ENCODE measurements around the gene MCTP1. TPM values are rescaled to one million over a fixed set of nuclear protein-coding genes. Genes with fewer than 3 reads are reported as not detected.

The MCTP1 gene
- total and polyA plus RNA-seq, 2 of the 8 experiments (the other 6 are each of a cell fraction or from before 2014, with no cell fraction given): 0.56 to 3.4 TPM

DNA sequence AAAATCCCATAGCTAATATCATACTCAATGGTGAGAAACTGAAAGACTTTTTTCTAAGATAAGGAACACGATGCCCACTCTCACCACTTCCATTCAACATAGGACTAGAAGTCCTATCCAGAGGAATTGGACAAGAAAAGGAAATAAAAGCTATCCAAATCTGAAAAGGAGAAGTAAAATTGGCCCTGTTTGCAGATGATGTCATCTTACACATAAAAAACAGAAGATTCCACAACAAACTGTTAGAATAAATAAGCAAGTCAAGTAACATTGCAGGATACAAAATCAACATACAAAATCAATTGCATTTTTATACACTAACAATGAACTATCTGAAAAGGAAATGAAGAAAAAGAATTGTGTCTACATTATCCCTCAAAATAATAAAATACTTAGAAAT, 308.0 kb downstream of the MCTP1 start:
- no peak for TF ChIP-seq JUN (IDR thresholded peaks at IDR 0.05; ENCODE audit: low read depth, low read length)
- TF ChIP-seq CTBP2 (IDR thresholded peaks at IDR 0.05; ENCODE audit: borderline replicate concordance, insufficient read depth, insufficient read length, low read length): no peak
- no peak for TF ChIP-seq SP1 (IDR thresholded peaks at IDR 0.05; ENCODE audit: low read depth, low read length)
- TF ChIP-seq, protein P1, sequence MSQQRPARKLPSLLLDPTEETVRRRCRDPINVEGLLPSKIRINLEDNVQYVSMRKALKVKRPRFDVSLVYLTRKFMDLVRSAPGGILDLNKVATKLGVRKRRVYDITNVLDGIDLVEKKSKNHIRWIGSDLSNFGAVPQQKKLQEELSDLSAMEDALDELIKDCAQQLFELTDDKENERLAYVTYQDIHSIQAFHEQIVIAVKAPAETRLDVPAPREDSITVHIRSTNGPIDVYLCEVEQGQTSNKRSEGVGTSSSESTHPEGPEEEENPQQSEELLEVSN (IDR thresholded peaks at IDR 0.05): no peak
- TF ChIP-seq, protein P2, sequence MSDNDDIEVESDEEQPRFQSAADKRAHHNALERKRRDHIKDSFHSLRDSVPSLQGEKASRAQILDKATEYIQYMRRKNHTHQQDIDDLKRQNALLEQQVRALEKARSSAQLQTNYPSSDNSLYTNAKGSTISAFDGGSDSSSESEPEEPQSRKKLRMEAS (IDR thresholded peaks at IDR 0.05): no peak
- TF ChIP-seq RAD21 (IDR thresholded peaks at IDR 0.05 in 1 of 2, conservative IDR thresholded peaks at IDR 0.05 in 1 of 2; ENCODE audit: low read depth in 2 of 2, low read length in 2 of 2): no peak
- no peak for TF ChIP-seq MAFK (IDR thresholded peaks at IDR 0.05; ENCODE audit: low read depth, low read length)
- TF ChIP-seq, protein P3, sequence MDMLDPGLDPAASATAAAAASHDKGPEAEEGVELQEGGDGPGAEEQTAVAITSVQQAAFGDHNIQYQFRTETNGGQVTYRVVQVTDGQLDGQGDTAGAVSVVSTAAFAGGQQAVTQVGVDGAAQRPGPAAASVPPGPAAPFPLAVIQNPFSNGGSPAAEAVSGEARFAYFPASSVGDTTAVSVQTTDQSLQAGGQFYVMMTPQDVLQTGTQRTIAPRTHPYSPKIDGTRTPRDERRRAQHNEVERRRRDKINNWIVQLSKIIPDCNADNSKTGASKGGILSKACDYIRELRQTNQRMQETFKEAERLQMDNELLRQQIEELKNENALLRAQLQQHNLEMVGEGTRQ (IDR thresholded peaks at IDR 0.05; ENCODE audit: low read length): no peak
- no peak for TF ChIP-seq NRF1 (IDR thresholded peaks at IDR 0.05; ENCODE audit: low read depth, low read length)
- TF ChIP-seq SIRT6 (IDR thresholded peaks at IDR 0.05; ENCODE audit: low read length): no peak
- no peak overlapping the region for H2AFZ ChIP-seq (ENCODE audit: low read length)
- H4K20me1 ChIP-seq (replicated peaks in 1 of 2; ENCODE audit: control insufficient read depth in 1 of 2, insufficient read depth in 2 of 2, low read length in 2 of 2): no peaks in the 10 kb centered on the region

More for the DNA sequence above, 308.0 kb downstream of the MCTP1 start:
- no peak overlapping the region for H2BK5ac ChIP-seq (ENCODE audit: low read depth, low read length)
- H3K4ac ChIP-seq (replicated peaks; ENCODE audit: insufficient read length, low read depth, low read length): no peak overlapping the region
- H4K8ac ChIP-seq (ENCODE audit: extremely low read depth, insufficient read depth, low read length): no peak overlapping the region
- WGBS, 2 experiments (ENCODE audit: extremely low coverage in 1 of 2, insufficient coverage in 1 of 2, insufficient read length in 1 of 2, insufficient replicate concordance in 2 of 2, low coverage in 1 of 2, low lambda C conversion rate in 2 of 2, missing lambda C conversion rate in 1 of 2): 100% methylated on average over 1 of the region's 1 CpG; no CpG with 5 or more reads in 1 of the 2 experiments
- no peak overlapping the region for H3K4me3 ChIP-seq (ENCODE audit: extremely low read depth in 1 of 4, insufficient read depth in 2 of 4, low read depth in 3 of 4, low read length in 4 of 4)
- no peaks in the 10 kb centered on the region for H3K36me3 ChIP-seq (ENCODE audit: control insufficient read depth in 2 of 4, insufficient read depth in 4 of 4, low read length in 3 of 4)
- H2BK15ac ChIP-seq (ENCODE audit: low read length): no peak overlapping the region
- H3K23ac ChIP-seq (ENCODE audit: insufficient read length): no peak overlapping the region
- H3K79me2 ChIP-seq (ENCODE audit: control insufficient read depth in 1 of 2, insufficient read depth in 2 of 2, low read length in 2 of 2): no peaks in the 10 kb centered on the region
- H3K18ac ChIP-seq (ENCODE audit: extremely low read depth, low read length): no peak overlapping the region
- no peak for DNase-seq (ENCODE audit: low read depth in 1 of 2, low spot score in 2 of 2)
- H4K5ac ChIP-seq (ENCODE audit: insufficient read length, low read depth, low read length): no peak overlapping the region
- no peak overlapping the region for H2AK5ac ChIP-seq (ENCODE audit: low read depth, low read length)
- FAIRE-seq: no peak
- H3K9ac ChIP-seq (replicated peaks in 1 of 4; ENCODE audit: extremely low read depth in 1 of 4, low read depth in 3 of 4, low read length in 3 of 4): no peak overlapping the region
- no peak overlapping the region for H4K91ac ChIP-seq (replicated peaks; ENCODE audit: insufficient read length, low read length)
- H3K9me3 ChIP-seq (ENCODE audit: insufficient read depth in 2 of 2, low read depth in 1 of 2, low read length in 1 of 2): peaks cover 0 to 2% of the 10 kb centered on the region in 2 experiments; a peak in 3 of 4 replicates
- no peaks in the 10 kb centered on the region for H3K79me1 ChIP-seq (ENCODE audit: low read depth, low read length)
- no peaks in the 10 kb centered on the region for H3K4me1 ChIP-seq (replicated peaks in 1 of 4; ENCODE audit: control insufficient read depth in 3 of 4, insufficient read depth in 4 of 4, low read length in 3 of 4)
- CTCF ChIA-PET (ENCODE audit: partially characterized antibody): interaction anchor here (1.3 to 4.5 kb wide), 2 partner anchors 9 to 87 kb away, joined by 3 to 21 read pairs; no protein-coding TSS in a partner anchor
- no peak overlapping the region for H3K4me2 ChIP-seq (ENCODE audit: insufficient read depth in 1 of 2, low read depth in 2 of 2, low read length in 2 of 2)
- POLR2A ChIA-PET (ENCODE audit: partially characterized antibody): no interaction called here
- no peak overlapping the region for H3K14ac ChIP-seq (ENCODE audit: insufficient read length)
- no peak overlapping the region for H2BK20ac ChIP-seq (ENCODE audit: low read length)
- H3K27me3 ChIP-seq (replicated peaks in 1 of 4; ENCODE audit: control insufficient read depth in 3 of 4, extremely low read depth in 1 of 4, insufficient read depth in 3 of 4, low read length in 3 of 4): no peaks in the 10 kb centered on the region
- no peak overlapping the region for H2BK12ac ChIP-seq (ENCODE audit: low read depth, low read length)
- H3K56ac ChIP-seq (replicated peaks; ENCODE audit: insufficient read length, low read depth, low read length): no peak overlapping the region
- no peak overlapping the region for H2BK120ac ChIP-seq (replicated peaks; ENCODE audit: low read depth, low read length)
- H3K27ac ChIP-seq (ENCODE audit: low read depth, low read length): no peak overlapping the region
- no peaks in the 10 kb centered on the region for H3K23me2 ChIP-seq (ENCODE audit: low read depth, low read length)

Measured in H1 (cell line).